HEK293 (cell line): ENCODE data around the gene CATSPERD.

Experiments used
- ZNF366 ChIP-seq: fragments of 450-650 bp; formaldehyde crosslinking; conservative IDR thresholded peaks from 2 replicates; pipeline ENCODE4 v1.5.1; 2016; ENCODE audit warnings: missing biosample characterization, missing genetic modification characterization
- ZNF521 ChIP-seq: fragments of 450-650 bp; formaldehyde crosslinking; IDR thresholded peaks from 2 replicates; pipeline ENCODE4 v1.5.1; 2017; ENCODE audit warnings: missing biosample characterization, mild to moderate bottlenecking, missing genetic modification characterization

GRCh38 chr19:5821521-5822180 lies 101.2 kb downstream of the CATSPERD start:
- TF ChIP-seq ZNF366 (tag by site-specific recombination), result no peak
- TF ChIP-seq ZNF521 (tag by site-specific recombination), result no peak
